Suprapubic skin (tissue), 4 donors: ENCODE results near the gene MYH11. TPM values are rescaled to one million over a fixed set of nuclear protein-coding genes. Genes with fewer than 3 reads are reported as not detected.

ENCODE experiments used
- DNase-seq, 2 donors: peaks; one replicate each; pipeline ENCODE4 v3.0.0-alpha.2; 2019; ENCODE audit warnings: low spot score in 2 of 2
- H3K27ac ChIP-seq: fragments of 200-600 bp; sonication (generic); one replicate; pipeline ENCODE4 v1.5.1; 2019
- H3K27me3 ChIP-seq: fragments of 200-600 bp; sonication (generic); one replicate; pipeline ENCODE4 v1.5.1; 2019
- H3K36me3 ChIP-seq: fragments of 200-600 bp; sonication (generic); one replicate; pipeline ENCODE4 v1.5.1; 2019
- H3K4me1 ChIP-seq: fragments of 200-600 bp; sonication (generic); one replicate; pipeline ENCODE4 v1.5.1; 2019
- H3K4me3 ChIP-seq: fragments of 200-600 bp; sonication (generic); one replicate; pipeline ENCODE4 v1.5.1; 2019; ENCODE audit warnings: mild to moderate bottlenecking
- H3K9me3 ChIP-seq: fragments of 200-600 bp; sonication (generic); one replicate; pipeline ENCODE4 v1.5.1; 2019
- EP300 ChIP-seq: sonication (generic); formaldehyde crosslinking; IDR thresholded peaks from one replicate; pipeline ENCODE4 v1.6.1; 2017; ENCODE audit warnings: antibody characterized with exemption
- POLR2A ChIP-seq, 2 donors: fragments of 450-650 bp; IDR thresholded peaks; one replicate each; pipeline ENCODE4 v1.6.1; 2017; ENCODE audit warnings: antibody characterized with exemption in 2 of 2, mild to moderate bottlenecking in 2 of 2, moderate library complexity in 2 of 2
- POLR2AphosphoS5 ChIP-seq, 3 donors: sonication (generic); formaldehyde crosslinking; IDR thresholded peaks; one replicate each; pipeline ENCODE4 v1.6.1; 2017; ENCODE audit warnings: antibody characterized with exemption in 3 of 3
- WGBS: methylation state at CpG from one replicate; pipeline ENCODE4 v1.1.5; 2018; 5-methylcytosine and 5-hydroxymethylcytosine counted together
- total RNA-seq, 4 donors: library from RNA; depleted of rRNA; stranded (reverse); fragments of >200 nt; gene quantifications; one replicate each; pipeline ENCODE4 v1.1.0, GENCODE V29; 2016
- TF ChIP-seq, protein P1 (sequence below), 2 donors: fragments of 200-600 bp in 1 of 2; fragments of 450-650 bp in 1 of 2; sonication (generic) in 1 of 2; IDR thresholded peaks; one replicate each; pipeline ENCODE4 v1.5.1; 2016 to 2019; ENCODE audit warnings: antibody characterized with exemption in 2 of 2, mild to moderate bottlenecking in 1 of 2, moderate library complexity in 1 of 2

The MYH11 gene
- total RNA-seq, 4 donors from 2014 or later: 24.2 to 54.8 (median 36.0) TPM

DNA sequence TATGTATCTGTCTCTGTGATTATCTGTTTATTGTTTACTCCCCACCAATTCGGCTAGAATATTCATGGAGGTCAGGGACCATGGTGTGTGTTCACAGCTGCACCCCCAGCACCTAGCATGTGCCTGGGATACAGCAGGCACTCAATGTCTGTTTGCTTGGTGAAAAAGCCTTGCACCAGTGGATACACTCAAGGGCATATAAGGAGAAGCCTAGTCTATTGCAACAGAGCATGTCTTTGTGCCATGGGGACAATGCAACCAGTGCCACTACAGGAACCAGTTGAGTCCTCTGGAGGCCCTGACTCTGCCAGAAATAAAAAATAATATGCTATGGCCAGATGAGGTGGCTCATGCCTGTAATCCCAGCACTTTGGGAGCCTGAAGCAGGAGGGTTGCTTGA, 113.2 kb downstream of the MYH11 start:
- H3K36me3 ChIP-seq: peaks cover 19% of the 10 kb centered on the region
- no peaks in the 10 kb centered on the region for H3K27me3 ChIP-seq
- WGBS: 88% methylated on average over 1 of the region's 1 CpG
- DNase-seq: no peak
- no peak overlapping the region for H3K4me3 ChIP-seq
- no peak overlapping the region for H3K27ac ChIP-seq
- H3K4me1 ChIP-seq: no peaks in the 10 kb centered on the region
- no peaks in the 10 kb centered on the region for H3K9me3 ChIP-seq
- TF ChIP-seq POLR2A (IDR thresholded peaks at IDR 0.05): no peak
- TF ChIP-seq POLR2AphosphoS5 (IDR thresholded peaks at IDR 0.05): no peak
- TF ChIP-seq, protein P1, sequence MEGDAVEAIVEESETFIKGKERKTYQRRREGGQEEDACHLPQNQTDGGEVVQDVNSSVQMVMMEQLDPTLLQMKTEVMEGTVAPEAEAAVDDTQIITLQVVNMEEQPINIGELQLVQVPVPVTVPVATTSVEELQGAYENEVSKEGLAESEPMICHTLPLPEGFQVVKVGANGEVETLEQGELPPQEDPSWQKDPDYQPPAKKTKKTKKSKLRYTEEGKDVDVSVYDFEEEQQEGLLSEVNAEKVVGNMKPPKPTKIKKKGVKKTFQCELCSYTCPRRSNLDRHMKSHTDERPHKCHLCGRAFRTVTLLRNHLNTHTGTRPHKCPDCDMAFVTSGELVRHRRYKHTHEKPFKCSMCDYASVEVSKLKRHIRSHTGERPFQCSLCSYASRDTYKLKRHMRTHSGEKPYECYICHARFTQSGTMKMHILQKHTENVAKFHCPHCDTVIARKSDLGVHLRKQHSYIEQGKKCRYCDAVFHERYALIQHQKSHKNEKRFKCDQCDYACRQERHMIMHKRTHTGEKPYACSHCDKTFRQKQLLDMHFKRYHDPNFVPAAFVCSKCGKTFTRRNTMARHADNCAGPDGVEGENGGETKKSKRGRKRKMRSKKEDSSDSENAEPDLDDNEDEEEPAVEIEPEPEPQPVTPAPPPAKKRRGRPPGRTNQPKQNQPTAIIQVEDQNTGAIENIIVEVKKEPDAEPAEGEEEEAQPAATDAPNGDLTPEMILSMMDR (IDR thresholded peaks at IDR 0.05): no peak
- TF ChIP-seq EP300: no peak

DNA sequence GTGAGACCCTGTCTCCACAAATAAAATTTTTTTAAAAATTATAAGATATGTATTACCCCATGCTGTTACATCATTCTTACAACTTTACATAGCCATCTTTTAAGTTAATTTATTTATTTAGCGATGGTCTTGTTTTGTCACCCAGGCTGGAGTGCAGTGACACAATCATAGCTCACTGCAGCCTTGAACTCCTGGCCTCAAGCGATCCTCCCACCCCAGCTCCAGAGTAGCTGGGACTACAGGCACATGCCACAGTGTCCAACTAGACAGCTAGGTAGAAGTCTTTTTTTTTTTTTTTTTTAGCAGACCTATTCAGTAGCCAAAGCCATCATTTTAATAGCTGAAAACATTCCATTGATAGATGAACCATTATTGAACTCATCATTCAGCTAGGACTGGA, 114.1 kb downstream of the MYH11 start:
- Histone ChIP-seq H3K36me3 (peaks cover 12% of the 10 kb centered on the region), H3K9me3 (no peaks in the 10 kb centered on the region), H3K4me1 (no peaks in the 10 kb centered on the region), H3K27ac (no peak overlapping the region), H3K27me3 (no peaks in the 10 kb centered on the region), H3K4me3 (no peak overlapping the region)
- TF ChIP-seq EP300: no peak
- TF ChIP-seq POLR2AphosphoS5 (IDR thresholded peaks at IDR 0.05): no peak
- TF ChIP-seq POLR2A (IDR thresholded peaks at IDR 0.05): no peak
- TF ChIP-seq, protein P1 (IDR thresholded peaks at IDR 0.05): no peak
- no peak for DNase-seq
- WGBS: 92% methylated on average over 2 of the region's 2 CpGs

DNA sequence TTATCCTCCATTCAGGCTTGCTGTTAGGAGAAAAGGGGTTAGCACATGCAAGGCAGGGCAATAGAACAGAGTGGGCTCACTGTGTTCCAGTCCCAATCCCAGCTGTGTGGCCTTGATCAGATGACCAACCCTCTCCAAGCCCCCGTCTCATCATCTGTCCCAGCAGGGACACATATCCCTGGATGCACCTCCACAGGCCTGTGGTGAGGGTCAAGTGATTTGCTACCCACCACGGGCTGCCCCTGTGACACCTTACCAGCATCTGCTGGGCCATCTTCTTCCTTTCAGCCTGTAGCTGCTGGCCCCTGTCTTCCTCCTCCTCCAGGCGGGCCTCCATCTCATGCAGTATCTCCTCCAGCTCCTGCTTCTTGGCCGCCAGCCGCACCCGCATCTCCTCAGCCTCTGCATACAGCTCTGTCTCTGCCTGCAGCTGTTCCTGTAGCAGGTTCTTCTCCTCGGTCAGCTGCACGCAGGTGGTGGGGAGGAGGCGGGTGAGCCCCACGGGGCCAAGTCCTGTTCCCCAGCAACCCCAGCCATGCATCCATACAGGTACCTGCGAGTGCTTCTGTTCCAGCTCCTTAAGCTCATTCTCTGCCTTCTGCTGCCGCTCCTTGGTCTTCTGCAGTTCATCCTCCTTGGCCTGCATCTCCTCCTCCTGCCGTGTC, 115.5 kb downstream of the MYH11 start:
- H3K4me1 ChIP-seq: no peaks in the 10 kb centered on the region
- H3K27me3 ChIP-seq: no peaks in the 10 kb centered on the region
- no peaks in the 10 kb centered on the region for H3K9me3 ChIP-seq
- TF ChIP-seq EP300: no peak
- no peak for TF ChIP-seq POLR2A (IDR thresholded peaks at IDR 0.05)
- TF ChIP-seq POLR2AphosphoS5 (IDR thresholded peaks at IDR 0.05): no peak
- TF ChIP-seq, protein P1 (IDR thresholded peaks at IDR 0.05): no peak
- no peak overlapping the region for H3K4me3 ChIP-seq
- WGBS: 98% methylated on average over 13 of the region's 13 CpGs
- peaks cover 12% of the 10 kb centered on the region for H3K36me3 ChIP-seq
- no peak for DNase-seq
- H3K27ac ChIP-seq: no peak overlapping the region

DNA sequence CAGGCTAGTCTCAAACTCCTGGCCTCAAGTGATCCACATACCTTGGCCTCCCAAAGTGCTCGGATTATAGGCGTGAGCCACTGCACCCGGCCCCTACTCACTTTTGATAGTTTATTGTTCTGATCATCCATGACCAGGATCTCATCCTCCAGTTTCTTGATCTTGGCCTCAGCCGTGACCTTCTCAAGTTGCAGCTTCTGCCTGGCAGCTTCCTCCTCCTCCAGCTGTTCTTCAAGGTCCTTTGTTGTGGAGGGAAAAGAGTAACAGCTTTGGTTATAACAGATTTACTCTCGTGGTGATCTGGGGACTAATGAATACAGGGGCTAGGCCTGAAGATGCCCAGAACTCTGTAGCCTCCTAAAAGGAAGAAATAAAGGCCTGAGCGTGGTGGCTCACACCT, 116.9 kb downstream of the MYH11 start:
- Histone ChIP-seq H3K36me3 (peaks cover 12% of the 10 kb centered on the region), H3K4me1 (no peaks in the 10 kb centered on the region), H3K4me3 (no peak overlapping the region), H3K27ac (no peak overlapping the region), H3K27me3 (no peaks in the 10 kb centered on the region), H3K9me3 (no peaks in the 10 kb centered on the region)
- TF ChIP-seq, protein P1 (IDR thresholded peaks at IDR 0.05): no peak
- TF ChIP-seq EP300 (no peak), POLR2AphosphoS5 (IDR thresholded peaks at IDR 0.05) (no peak), POLR2A (IDR thresholded peaks at IDR 0.05) (no peak)
- no peak for DNase-seq
- WGBS: 93% methylated on average over 6 of the region's 6 CpGs

DNA sequence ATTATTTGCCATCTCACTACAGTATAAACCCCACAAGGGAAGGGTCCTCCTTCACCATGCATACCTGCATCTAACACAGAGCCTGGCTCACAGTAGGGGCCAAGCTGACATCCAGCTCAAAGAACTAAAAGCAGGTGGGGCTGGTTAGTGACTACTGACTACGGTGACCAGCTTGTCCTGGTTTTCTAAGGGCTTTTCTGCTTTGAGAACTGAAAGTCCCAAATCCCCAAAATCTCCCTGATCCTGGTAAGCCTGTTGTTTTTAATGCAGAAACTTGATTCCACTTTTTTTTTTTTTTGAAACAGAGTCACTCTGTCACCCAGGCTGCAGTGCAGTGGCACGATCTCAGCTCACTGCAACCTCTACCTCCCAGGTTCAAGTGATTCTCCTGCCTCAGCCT, 117.4 kb downstream of the MYH11 start:
- 91% methylated on average over 2 of the region's 2 CpGs for WGBS
- Histone ChIP-seq H3K36me3 (peaks cover 12% of the 10 kb centered on the region), H3K27me3 (no peaks in the 10 kb centered on the region), H3K9me3 (no peaks in the 10 kb centered on the region), H3K4me3 (no peak overlapping the region), H3K4me1 (no peaks in the 10 kb centered on the region), H3K27ac (no peak overlapping the region)
- DNase-seq: no peak
- TF ChIP-seq, protein P1 (IDR thresholded peaks at IDR 0.05): no peak
- TF ChIP-seq POLR2A (IDR thresholded peaks at IDR 0.05) (no peak), EP300 (no peak), POLR2AphosphoS5 (IDR thresholded peaks at IDR 0.05) (no peak)
